GM11168 (cell line): Measurements from ENCODE around the gene ARHGEF3.
"Not testable (repeated sequence)": the region's sequence is repeated elsewhere in the genome, so short reads cannot be mapped to it uniquely, and the experiment has no call there.

Experiments
- in situ Hi-C: fragments of 300-500 bp; cut with MboI; formaldehyde crosslinking; loops from one replicate; pipeline ENCODE4 v1.12.0; 2022; ENCODE audit warnings: low sequenced_read_pairs; ENCODE audit not compliant: unreplicated experiment

ARHGEF3 gene

DNA sequence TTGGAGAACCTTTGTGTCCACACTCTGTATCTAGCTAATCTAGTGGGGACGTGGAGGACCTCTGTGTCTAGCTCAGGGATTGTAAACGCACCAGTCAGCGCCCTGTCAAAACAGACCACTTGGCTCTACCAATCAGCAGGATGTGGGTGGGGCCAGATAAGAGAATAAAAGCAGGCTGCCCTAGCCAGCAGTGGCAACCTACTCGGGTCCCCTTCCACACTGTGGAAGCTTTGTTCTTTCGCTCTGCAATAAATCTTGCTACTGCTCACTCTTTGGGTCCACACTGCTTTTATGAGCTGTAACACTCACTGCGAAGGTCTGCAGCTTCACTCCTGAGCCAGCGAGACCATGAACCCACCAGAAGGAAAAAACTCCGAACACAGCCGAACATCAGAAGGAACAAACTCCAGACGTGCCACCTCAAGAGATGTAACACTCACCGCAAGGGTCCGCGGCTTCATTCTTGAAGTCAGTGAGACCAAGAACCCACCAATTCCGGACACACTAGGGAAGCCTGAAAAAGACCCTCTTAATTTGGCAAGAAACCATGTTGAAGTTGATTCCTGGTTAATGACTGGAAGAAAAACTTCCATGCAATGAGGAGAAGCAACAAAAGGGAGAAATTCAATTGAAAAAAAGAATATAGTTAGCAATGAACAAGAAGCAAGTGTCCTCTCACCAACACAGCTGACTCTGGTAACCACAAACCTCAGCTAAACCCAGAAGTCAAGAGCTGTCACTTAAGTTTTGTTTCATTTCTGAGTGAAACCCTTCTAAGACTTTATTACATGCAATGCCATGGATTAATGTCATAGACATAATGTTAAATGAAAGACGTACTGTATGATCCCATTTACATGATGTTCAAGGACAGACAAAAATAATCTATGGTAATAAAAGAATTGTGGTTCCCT is 109.0 kb downstream of the ARHGEF3 start:
- in situ Hi-C loops = not testable (repeated sequence)

DNA sequence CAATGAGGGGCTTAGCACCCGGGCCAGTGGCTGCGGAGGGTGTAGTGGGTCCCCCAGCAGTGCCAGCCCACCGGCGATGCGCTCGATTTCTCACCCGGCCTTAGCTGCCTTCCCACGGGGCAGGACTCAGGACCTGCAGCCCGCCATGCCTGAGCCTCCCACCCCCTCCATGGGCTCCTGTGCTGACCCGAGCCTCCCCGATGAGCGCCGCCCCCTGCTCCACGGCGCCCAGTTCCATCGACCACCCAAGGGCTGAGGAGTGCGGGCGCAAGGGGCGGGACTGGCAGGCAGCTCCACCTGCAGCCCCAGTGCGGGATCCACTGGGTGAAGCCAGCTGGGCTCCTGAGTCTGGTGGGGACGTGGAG is 109.8 kb downstream of the ARHGEF3 start:
- in situ Hi-C loops = not testable (repeated sequence)

DNA sequence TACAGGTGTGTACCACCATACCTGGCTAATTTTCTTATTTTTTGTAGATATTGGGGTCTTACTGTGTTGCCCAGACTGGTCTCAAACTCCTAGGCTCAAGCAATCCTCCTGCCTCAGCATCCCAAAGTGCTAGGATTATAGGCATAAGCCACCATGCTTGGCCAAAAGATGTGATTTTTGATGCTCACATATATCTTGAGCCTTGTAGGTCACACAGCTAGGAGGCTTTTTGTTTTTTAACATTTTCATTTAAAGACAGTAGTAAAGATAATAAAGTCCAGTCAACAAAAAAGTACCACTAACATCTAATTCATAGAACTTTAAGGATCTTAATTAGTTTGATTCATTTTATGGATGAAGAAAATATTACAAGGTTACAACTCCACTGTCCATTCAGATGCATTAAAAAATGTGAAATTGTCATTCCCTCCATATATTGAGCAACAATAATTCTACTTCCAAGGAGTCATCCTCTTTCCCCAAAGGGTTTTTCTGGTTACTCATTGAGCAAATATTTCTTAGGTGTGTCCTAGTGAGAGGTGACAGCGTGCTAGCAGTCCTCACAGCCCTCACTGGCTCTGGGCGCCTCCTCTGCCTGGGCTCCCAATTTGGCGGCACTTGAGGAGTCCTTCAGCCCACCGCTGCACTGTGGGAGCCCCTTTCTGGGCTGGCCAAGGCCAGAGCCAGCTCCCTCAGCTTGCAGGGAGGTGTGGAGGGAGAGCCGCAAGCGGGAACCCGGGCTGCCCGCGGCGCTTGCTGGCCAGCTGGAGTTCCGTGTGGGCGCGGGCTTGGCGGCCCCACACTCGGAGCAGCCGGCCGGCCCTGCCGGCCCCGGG is 110.4 kb downstream of the ARHGEF3 start:
- in situ Hi-C loops = no loop called here

DNA sequence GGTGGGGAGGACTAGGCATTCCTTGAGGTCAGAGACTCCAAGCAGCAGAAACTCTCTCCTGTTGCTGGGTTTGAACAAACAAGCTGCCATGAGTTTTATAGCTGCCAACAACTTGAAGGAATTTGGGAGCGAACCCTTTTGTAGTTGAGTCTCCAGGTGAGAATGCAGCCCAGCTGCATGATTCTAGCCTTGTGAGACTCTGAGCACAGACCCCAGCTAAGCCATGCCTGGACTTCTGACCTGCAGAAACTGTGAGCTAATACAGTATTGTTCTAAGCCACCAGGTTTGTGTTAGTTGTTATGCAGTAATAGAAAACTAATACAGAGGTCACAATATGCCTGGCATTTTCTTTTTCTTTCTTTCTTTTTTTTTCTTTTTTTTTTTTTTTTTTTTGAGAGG is 112.4 kb downstream of the ARHGEF3 start:
- in situ Hi-C loops = no loop called here

DNA sequence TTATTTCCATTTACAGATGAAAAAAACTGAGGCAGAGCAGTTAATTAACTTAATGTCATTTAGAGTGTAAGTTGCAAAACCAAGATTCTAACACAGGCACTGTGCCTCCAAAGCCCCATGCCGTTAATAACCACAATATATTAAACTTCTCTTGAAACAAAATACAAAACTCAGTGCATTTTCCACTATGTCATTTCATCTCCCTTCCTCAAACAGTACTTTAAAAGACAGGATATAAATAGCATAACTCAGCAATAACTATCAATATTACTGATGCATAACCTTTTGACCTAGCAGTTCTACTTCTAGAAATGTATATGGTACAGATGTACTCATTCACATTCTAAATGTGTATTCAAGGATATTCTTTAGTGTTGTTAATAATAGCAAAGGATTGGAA is 113.6 kb downstream of the ARHGEF3 start:
- in situ Hi-C loops = no loop called here

DNA sequence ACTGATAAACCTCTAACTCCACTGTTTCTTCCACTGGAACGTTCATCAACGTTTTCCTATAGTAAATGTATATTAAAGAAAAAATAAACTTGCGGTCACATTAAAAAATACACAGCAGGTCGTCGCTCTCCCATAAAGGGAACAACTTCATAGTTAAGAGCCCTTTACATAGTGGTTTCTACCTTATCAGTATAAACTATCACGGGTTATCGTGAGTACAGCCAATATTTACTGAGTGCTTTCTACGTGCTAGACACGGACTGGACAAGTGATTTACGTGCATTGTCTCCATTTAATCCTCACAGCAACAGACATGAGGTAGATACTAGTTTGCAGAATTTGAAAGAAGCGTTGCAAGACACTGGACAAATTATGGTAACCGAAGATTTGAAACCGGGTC is 117.7 kb downstream of the ARHGEF3 start:
- in situ Hi-C loops = no loop called here

DNA sequence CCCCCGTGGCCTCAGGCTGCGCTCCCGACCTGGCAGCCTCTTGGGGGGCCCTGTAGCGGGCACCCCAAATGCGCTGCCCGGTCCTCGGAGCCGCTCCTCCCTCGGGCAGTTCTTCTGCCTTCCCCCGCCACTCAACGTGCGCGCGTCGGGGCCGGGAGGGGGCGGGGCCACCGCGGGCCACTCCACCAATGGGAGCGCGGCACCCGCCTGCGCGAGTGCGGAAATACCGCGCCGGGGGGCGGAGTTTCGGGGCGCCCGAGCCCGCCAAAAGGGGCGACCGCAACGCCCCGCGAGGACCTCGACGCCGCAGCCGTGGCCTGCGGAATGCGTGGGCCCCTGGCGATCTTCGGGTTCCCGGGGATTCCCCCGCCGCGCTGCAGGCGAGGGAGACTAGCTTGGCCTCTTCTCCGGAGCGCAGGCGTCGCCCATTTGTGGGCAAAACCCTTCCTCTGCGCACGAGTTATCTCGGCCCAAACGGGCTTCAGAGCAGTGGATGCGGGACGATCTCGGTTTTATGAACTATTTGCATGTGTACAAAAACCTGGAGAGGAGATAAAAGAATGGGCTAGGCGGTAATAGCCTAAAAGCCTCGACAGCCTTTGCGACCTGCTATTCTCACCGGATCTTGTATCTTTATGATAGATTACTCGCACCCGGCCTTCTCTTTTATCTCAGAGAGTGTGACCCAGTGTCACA is 118.5 kb downstream of the ARHGEF3 start, which contains the start of gene TASOR:
TASOR (minus strand) TSS at position 144 of the 696 bp plus-strand sequence. CDS start 259 bp downstream, outside the sequence.
- in situ Hi-C loops = no loop called here

DNA sequence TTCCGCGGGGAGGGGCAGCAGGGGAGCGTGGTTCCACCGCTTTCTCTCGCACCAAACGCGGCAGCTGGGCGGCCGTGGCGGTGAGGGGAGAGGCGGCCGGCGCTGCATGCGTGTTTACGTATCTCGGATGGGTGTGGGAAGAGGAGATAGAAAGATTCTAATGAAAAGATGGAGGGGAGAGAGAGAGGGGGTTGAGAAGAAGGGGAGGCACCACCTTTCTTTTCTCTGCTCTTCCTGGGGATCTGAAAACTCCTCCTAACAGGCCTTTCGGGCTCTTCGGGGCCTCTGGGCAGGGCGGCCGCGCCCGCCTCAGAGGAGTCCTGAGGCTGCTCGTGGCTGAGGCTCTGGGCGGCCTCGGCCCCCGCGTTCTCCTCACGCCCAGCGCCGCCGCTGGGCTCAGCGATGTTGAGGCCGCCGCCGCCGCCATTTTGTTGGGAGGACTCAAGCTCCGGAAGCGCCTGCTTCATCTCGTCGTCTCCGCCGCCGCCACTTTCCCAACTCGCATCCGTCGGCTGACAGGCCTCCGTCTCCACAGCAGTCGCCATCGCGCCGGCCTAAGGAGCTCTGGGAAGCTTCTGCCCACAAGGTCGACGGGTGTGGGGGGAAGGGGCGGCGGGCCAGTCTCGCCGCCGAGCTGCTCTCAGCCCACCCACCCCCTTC is 119.2 kb downstream of the ARHGEF3 start:
- in situ Hi-C loops = no loop called here

DNA sequence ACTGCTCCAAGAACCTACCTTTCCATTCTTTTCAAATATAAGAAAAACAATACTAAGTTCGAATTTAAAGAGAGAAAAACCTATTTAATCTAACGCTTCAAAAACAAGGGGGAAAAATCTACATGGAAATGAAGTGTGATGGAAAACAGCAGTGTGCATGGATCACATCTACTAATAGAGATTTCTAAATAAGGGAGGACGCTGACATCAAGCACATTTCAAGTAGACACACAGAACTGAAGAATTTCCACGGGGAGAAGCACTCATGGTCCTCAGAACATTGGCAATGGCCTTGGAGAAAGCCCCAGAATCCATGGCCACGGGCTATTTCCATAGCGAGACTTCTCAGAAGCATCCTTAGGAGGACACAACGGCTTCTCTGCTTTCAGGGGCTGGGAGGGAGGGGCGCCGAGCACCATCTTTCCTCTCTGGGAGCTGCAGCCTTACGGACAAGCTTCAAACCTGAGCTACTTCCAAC is 119.7 kb downstream of the ARHGEF3 start:
- in situ Hi-C loops = no loop called here

DNA sequence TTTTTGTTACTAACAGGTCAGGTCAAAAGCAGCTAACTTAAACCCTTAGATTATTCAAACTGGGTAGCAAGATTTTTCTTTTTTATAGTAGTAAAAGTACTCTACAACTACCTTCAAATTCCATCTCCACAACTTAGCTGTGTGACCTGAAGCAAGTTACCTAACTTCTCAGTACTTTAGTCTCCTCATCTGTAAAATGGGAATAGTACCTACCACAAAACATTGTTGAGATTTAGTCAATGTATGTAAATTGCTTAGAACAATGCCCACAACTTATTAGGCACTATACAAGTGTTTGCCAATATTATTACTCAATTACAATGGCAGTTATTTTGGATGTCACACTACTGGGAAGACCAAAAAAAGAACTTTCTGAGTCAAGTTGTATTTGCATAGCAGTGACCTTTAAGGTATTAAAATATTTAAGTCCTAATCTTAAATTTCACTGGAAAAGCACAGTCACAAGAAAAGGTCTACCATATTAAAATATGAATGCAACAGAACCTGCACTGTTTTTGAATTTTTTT is 121.6 kb downstream of the ARHGEF3 start:
- in situ Hi-C loops = no loop called here
